Gastroesophageal sphincter (tissue), 3 donors: Measurements from ENCODE around the gene SPON1.

ENCODE experiments used
- POLR2A ChIP-seq, 2 donors: fragments of 450-650 bp; IDR thresholded peaks; one replicate each; pipeline ENCODE4 v1.6.1; 2017; ENCODE audit warnings: antibody characterized with exemption in 2 of 2, mild to moderate bottlenecking in 2 of 2, moderate library complexity in 1 of 2
- TF ChIP-seq, protein P1 (sequence below), 4 experiments: fragments of 200-600 bp in 2 of 4; fragments of 450-650 bp in 2 of 4; sonication (generic) in 1 of 4; IDR thresholded peaks; one replicate each; pipeline ENCODE4 v1.5.1; 2017 to 2019; ENCODE audit warnings: antibody characterized with exemption in 4 of 4, mild to moderate bottlenecking in 2 of 4, moderate library complexity in 2 of 4

DNA sequence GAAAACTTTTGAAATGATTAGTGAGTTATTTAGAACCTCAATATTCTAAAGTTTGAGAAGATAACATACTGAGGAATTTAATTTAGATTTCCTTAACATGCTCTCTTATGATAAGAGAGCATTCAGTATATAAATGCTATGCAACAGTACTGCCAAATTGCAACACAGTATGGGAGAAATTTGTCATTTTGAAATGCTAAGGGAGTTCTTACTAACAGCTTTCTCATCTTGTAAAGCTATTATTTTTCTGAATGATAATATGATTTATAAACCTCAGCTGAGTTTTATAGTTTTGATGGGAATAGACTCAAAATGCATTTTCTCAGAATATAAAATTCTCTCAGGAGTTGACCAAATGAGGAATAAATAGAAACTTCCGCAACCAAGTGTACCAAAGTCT lies 108.4 kb downstream of the SPON1 start:
- TF ChIP-seq, protein P1, sequence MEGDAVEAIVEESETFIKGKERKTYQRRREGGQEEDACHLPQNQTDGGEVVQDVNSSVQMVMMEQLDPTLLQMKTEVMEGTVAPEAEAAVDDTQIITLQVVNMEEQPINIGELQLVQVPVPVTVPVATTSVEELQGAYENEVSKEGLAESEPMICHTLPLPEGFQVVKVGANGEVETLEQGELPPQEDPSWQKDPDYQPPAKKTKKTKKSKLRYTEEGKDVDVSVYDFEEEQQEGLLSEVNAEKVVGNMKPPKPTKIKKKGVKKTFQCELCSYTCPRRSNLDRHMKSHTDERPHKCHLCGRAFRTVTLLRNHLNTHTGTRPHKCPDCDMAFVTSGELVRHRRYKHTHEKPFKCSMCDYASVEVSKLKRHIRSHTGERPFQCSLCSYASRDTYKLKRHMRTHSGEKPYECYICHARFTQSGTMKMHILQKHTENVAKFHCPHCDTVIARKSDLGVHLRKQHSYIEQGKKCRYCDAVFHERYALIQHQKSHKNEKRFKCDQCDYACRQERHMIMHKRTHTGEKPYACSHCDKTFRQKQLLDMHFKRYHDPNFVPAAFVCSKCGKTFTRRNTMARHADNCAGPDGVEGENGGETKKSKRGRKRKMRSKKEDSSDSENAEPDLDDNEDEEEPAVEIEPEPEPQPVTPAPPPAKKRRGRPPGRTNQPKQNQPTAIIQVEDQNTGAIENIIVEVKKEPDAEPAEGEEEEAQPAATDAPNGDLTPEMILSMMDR (IDR thresholded peaks at IDR 0.05), result no peak
- no peak for TF ChIP-seq POLR2A (IDR thresholded peaks at IDR 0.05)
